GM21786 (cell line): Measurements from ENCODE around the gene MMEL1.
"Not testable (repeated sequence)": the region's sequence is repeated elsewhere in the genome, so short reads cannot be mapped to it uniquely, and the experiment has no call there.

Source experiments
- ATAC-seq: cut with Tn5 transposase; IDR thresholded peaks from one replicate; pipeline ENCODE4 v1.9.1; 2021; ENCODE audit not compliant: unreplicated experiment

The MMEL1 gene

DNA sequence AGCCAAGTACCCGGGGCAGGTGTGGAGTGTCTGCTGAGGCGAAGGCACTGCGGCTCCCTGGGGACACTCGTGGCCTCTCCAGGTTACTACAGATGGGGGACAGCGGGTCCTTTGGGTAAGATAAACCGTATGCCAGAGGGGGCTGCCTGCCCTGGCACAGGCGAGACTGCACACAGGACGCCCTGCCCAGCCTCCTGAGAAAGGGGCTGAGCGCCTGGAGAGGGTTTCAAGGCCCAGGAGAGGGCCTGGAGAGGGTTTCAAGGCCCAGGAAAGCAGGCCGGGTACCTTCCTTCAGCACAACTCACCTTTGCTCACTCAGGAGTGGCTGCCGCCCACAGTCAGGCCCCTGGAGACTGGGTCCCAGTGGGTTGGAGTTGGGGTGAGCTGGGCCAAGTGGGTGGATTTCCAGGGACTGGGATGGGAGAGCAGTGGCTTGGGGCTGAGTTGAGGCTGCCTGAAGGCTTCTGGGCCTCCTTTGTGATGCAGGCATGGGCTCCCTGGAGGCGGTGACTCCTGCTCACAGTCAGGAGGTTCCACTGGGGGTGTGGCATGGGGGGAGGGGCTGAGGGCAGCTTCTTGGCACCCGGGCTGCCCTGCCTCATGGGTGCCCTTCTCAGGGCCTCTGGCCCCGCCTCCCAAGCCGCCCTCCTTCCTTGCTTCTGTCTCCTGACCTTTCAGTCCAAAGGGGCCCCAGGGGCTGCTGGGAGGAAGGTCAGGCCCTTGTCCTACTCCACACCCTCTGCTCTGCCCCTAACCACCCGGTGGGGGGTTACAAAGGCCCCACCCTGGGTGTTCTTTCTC is at the start of gene MMEL1:
TSS of gene MMEL1 (minus strand) at position 456 of the 801 bp plus-strand sequence. CDS start 3,532 bp downstream, outside the sequence.
- no peak for ATAC-seq

DNA sequence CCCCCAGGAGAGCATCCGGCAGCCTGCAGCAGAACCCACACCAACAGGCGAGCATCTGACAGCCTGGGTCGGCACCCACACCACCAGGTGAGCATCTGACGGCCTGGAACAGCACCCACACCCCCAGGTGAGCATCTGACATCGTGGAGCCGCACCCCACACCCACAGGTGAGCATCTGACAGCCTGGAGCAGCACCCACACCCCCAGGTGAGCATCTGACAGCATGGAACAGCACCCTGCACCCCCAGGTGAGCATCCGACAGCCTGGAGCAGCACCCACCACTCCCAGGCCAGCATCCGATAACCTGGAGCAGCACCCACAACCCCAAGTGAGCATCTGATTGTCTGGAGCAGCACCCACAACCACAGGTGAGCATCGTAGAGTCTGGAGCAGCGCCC is 43.9 kb upstream of the MMEL1 start:
- ATAC-seq = not testable (repeated sequence)

- not testable (repeated sequence) for ATAC-seq
Measured at GRCh38 chr1:2671656-2672055, 38.8 kb upstream of the MMEL1 start.

DNA sequence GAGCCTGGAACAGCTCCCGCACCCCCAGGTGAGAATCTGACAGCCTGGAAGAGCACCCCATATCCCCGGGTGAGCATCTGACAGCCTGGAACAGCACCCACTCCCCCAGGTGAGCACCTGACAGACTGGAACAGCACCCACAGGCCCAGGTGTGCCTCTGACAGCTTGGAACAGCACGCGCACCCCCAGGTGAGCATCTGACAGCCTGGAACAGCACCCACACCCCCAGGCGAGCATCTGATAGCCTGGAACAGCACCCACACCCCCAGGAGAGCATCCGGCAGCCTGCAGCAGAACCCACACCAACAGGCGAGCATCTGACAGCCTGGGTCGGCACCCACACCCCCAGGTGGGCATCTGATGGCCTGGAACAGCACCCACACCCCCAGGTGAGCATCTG is 27.0 kb upstream of the MMEL1 start:
- ATAC-seq = not testable (repeated sequence)

GRCh38 chr1:2657909-2658308 is 25.1 kb upstream of the MMEL1 start:
- not testable (repeated sequence) for ATAC-seq

GRCh38 chr1:2657124-2657523 is 24.3 kb upstream of the MMEL1 start:
- not testable (repeated sequence) for ATAC-seq

GRCh38 chr1:2655598-2656434 is 23.0 kb upstream of the MMEL1 start:
- ATAC-seq = not testable (repeated sequence)

DNA sequence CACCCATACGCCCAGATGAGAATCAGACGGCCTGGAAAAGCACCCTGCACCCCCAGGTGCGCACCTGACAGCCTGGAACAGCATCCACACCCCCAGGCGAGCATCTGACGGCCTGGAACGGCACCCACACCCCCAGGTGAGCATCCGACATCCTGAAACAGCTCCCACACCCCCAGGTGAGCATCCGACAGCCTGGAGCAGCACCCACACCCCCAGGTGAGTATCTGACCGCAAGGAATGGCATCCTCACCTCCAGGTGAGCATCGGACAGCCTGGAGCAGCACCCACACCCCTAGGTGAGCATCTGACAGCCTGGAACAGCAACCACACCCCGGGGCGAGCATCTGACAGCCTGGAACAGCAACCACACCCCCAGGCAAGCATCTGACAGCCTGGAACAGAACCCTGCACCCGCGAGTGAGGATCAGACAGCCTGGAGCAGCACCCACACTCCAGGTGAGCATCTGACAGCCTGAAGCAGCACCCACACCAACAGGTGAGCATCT is 21.7 kb upstream of the MMEL1 start:
- not testable (repeated sequence) for ATAC-seq

- not testable (repeated sequence) for ATAC-seq
Measured at GRCh38 chr1:2653741-2654442, 21.1 kb upstream of the MMEL1 start.

GRCh38 chr1:2652926-2653571 is 20.2 kb upstream of the MMEL1 start:
- ATAC-seq = not testable (repeated sequence)

DNA sequence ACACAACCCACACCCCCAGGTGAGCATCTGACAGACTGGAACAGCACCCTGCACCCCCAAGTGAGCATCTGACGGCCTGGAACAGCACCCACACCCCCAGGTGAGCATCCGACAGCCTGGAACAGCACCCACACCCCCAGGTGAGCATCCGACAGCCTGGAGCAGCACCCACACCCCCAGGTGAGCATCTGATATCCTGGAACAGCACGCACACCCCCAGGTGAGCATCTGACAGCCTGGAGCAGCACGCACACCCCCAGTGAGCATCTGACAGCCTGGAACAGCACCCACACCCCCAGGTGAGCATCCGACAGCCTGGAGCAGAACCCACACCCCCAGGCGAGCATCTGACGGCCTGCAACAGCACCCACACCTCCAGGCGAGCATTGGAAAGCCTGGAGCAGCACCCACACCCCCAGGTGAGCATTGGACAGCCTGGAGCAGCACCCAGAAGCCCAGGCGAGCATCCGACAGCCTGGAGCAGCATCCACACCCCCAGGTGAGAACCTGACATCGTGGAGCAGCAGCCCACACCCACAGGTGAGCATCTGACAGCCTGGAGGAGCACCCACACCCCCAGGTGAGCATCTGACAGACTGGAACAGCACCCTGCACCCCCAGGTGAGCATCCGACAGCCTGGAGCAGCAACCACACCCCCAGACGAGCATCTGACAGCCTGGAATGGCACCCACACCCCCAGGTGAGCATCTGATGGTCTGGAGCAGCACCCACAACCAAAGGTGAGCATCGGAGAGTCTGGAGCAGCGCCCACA is 19.5 kb upstream of the MMEL1 start:
- ATAC-seq = not testable (repeated sequence)

DNA sequence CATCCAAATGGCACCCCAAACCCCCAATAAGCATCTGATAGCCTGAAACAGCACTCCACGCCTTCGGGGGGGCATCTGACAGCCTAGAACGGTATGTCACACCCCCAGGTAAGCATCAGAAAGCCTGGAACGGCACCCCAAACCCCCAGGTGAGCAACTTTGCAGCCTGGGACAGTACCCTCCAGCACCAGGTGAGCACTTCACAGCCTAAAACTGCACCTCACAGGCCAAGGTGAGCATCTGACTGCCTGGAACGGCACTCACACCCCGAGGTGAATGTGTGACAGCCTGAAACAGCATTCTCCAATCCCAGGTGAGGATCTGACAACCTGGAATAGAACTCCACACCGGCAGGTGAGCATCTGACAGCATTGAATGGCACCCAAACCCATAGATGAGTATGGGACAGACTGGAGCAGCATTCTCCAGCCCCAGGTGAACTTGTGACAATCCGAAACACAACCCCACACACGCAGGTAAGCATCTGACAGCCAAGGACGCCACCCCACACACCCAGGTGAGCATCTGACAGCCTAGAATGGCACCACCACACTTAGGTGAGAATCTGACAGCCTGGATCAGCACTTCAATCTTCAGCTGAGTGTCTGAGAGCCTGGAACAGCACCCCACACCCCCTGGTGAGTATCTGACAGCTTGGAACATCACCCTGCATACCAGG is 18.3 kb upstream of the MMEL1 start:
- ATAC-seq = no peak

GRCh38 chr1:2646837-2647236 is 14.0 kb upstream of the MMEL1 start:
- ATAC-seq = no peak

DNA sequence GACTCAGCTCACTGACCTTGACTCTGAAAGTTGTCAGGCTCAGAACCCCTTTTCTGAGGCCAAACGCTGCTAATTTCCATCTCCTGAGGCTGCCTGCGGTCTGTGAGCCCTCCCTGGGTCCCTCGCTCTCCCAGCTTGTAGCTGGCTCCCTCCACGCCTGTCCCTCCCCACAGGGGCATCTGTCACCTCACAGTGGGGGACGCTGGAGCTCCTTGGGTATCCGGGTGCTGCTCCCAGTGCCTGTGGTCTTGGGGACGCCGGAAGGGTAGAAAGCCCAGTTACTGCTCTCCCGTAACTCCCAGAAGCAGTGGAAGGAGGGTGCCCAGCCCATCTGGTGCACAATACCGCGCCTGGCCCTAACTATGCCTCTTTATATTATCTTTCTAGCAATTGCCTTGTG is 13.0 kb upstream of the MMEL1 start:
- no peak for ATAC-seq

GRCh38 chr1:2645143-2645542 is 12.3 kb upstream of the MMEL1 start:
- ATAC-seq = no peak

DNA sequence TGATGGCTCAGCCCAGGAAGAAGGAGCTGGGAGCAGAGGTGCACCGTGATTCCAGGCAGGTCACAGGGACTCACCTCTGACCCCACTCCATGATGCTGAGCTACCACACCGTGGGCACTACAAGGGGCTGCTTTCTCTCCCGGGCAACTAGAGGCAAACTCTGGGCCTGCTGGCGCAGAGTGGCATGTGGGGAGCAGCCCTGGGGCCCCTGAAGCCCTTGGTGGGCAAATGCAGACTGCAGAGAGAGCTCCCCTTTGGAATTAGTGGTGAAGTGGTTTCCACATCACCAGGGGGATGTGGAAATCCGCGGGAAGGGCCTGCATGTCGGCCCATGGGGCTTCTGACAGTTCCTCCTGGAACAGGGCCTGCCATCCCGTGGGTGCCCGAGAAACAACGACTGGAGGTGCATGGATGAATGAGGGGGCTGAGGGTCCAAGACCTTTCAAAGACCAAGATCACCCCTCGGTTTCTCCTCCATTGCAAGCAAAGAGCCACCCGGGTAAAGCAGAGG is 11.8 kb upstream of the MMEL1 start:
- no peak for ATAC-seq

- no peak for ATAC-seq
Measured at GRCh38 chr1:2644171-2644570, 11.4 kb upstream of the MMEL1 start.

DNA sequence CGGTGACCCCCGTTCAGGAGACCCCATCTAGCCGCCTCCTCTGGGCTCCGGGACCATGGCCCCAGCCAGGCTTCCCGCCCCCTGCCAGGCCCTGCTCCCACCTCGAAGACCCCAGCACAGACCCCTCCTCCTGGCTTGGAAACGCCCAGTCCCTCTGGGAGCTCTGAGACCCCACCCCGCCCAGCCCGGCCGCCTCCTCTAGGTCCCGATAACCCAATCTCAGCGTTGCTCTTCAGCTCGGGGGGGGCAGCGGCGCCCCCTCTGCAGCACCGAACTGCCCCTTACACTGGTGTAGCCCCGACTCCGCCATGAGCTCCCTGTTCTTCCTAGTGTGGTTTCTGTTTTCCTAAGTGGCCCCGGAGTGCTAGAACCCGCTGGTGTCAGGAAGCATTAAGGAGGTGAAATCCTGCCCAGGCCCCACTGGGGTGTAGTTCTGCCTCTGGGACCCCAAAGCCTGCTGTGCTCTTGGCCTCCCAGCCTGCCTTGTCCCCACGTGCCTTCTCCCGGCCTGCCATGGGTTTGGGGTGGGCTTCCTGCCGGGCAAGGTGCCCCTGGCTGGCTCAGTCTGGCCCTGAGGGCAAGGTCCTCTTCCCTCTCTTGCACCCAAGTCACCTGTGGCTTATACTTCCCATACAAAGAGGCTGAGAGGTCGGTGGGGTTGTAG is 10.7 kb upstream of the MMEL1 start:
- no peak for ATAC-seq
